Activated T-cell treated with anti-CD3 and anti-CD28 coated beads, Interleukin-2, amount 50 U/mL, for 72 hours (primary cell): ENCODE measurements around the gene CFAP43. TPM values are rescaled to one million over a fixed set of nuclear protein-coding genes. Genes with fewer than 3 reads are reported as not detected.

Experiments used
- ATAC-seq, 2 donors: fragments of 150-1000 bp; cut with Tn5 transposase; replicated peaks in 1 of 2; 2 replicates each; pipeline ENCODE4 v1.10.0; 2021; ENCODE audit warnings: moderate library complexity in 2 of 2, mild to moderate bottlenecking in 1 of 2
- DNase-seq, 2 donors: peaks; one replicate each; pipeline ENCODE4 v3.0.0; 2021 to 2022; ENCODE audit warnings: mixed read lengths in 1 of 2
- H3K27ac Mint-ChIP-seq: one replicate; pipeline ENCODE4 v1.8.0; 2022; ENCODE audit warnings: mild to moderate bottlenecking, moderate library complexity, mixed read lengths
- H3K27me3 Mint-ChIP-seq: one replicate; pipeline ENCODE4 v1.8.0; 2022; ENCODE audit warnings: low read depth, mixed read lengths
- H3K36me3 Mint-ChIP-seq, 2 donors: one replicate each; pipeline ENCODE4 v1.8.0; 2022; ENCODE audit warnings: mixed read lengths in 2 of 2, mild to moderate bottlenecking in 1 of 2; ENCODE audit not compliant: insufficient read depth in 2 of 2
- H3K4me1 Mint-ChIP-seq: one replicate; pipeline ENCODE4 v1.8.0; 2022; ENCODE audit warnings: low read depth, mixed read lengths
- H3K4me3 Mint-ChIP-seq, 2 donors: one replicate each; pipeline ENCODE4 v1.8.0; 2022; ENCODE audit warnings: mild to moderate bottlenecking in 2 of 2, mixed read lengths in 2 of 2, moderate library complexity in 2 of 2
- H3K9me3 Mint-ChIP-seq, 2 donors: one replicate each; pipeline ENCODE4 v1.8.0; 2022; ENCODE audit warnings: mixed read lengths in 2 of 2
- total RNA-seq, 2 donors: library from RNA; stranded (reverse); gene quantifications; one replicate each; pipeline ENCODE4 v1.2.3, GENCODE V29; 2022

Gene CFAP43
- total RNA-seq, 2 donors from 2014 or later, result 0.21 to 0.31 TPM

DNA sequence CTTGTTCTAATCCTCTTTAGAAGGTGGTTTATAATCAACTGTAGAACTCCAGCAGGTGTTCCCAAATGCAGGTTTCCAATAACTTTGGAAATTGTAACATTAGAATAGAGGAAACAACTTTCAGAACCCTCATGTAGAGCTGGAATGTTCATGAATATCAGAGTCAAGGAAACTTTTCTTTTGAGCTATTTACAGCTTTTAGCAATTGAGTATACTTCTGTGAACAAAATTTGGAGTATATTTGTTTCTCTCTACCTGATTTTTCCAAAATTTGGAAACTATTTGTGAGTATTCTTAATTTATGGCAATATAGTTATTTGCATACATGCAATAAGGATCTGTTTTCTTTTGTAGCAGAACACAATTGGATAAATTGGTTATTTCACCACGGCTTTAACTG, 2.8 kb upstream of the CFAP43 start:
- H3K9me3 Mint-ChIP-seq, result peaks cover 2 to 8% of the 10 kb centered on the region in 2 donors
- peaks cover 5 to 7% of the 10 kb centered on the region in 2 donors for H3K36me3 Mint-ChIP-seq
- peaks cover 30% of the 10 kb centered on the region for H3K27me3 Mint-ChIP-seq
- no peak for DNase-seq
- ATAC-seq, result no peak
- H3K4me3 Mint-ChIP-seq, result no peak overlapping the region
- H3K4me1 Mint-ChIP-seq, result peaks cover 18% of the 10 kb centered on the region
- H3K27ac Mint-ChIP-seq, result no peak overlapping the region

- Mint-ChIP-seq H3K36me3 (peaks cover 5 to 7% of the 10 kb centered on the region in 2 donors), H3K27ac (no peak overlapping the region), H3K9me3 (peaks cover 2 to 8% of the 10 kb centered on the region in 2 donors), H3K4me1 (peaks cover 18% of the 10 kb centered on the region), H3K27me3 (peaks cover 26% of the 10 kb centered on the region), H3K4me3 (peak overlapping the region; percentile 64 to 68)
- ATAC-seq (no peak), DNase-seq (no peak)
Observed at GRCh38 chr10:104233817-104234216, 1.7 kb upstream of the CFAP43 start.

GRCh38 chr10:104232613-104233102, 494 bp upstream of the CFAP43 start:
- ATAC-seq, result peak; percentile 37 to 38
- Mint-ChIP-seq H3K36me3 (peaks cover 5 to 7% of the 10 kb centered on the region in 2 donors), H3K27ac (no peak overlapping the region), H3K27me3 (peaks cover 27% of the 10 kb centered on the region), H3K4me1 (peaks cover 18% of the 10 kb centered on the region), H3K4me3 (peak overlapping the region; percentile 92 to 97), H3K9me3 (peaks cover 2 to 8% of the 10 kb centered on the region in 2 donors)
- DNase-seq, result no peak

DNA sequence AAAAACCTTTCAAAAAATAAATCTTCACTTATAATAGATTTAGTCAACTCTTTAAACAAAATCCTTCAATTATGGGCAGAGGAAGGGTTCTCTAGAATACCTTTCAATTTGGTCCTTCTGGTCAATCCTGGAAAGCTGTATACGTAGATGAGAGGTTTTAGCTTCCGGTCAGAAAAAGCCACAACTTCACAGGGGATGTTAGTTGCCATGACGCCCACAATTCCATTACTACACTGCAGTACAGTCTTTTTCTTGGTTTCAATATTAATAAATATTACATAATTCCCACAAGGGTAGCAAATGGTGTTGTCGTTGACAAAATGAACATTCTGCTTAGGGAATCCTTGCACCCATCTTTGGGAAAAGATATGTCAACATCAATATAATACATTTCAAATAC, 1.7 kb downstream of the CFAP43 start:
- DNase-seq, result no peak
- Mint-ChIP-seq H3K4me3 (peak overlapping the region in 1 of 2 donors; percentile 97), H3K36me3 (peaks cover 3 to 4% of the 10 kb centered on the region in 2 donors), H3K4me1 (peaks cover 18% of the 10 kb centered on the region), H3K27ac (no peak overlapping the region), H3K9me3 (peaks cover 0 to 3% of the 10 kb centered on the region in 2 donors), H3K27me3 (peaks cover 20% of the 10 kb centered on the region)
- no peak for ATAC-seq

GRCh38 chr10:104223304-104223703, 8.9 kb downstream of the CFAP43 start:
- no peak for DNase-seq
- Mint-ChIP-seq H3K9me3 (no peaks in the 10 kb centered on the region), H3K27ac (no peak overlapping the region), H3K27me3 (peaks cover 18% of the 10 kb centered on the region), H3K4me1 (peaks cover 7% of the 10 kb centered on the region), H3K4me3 (no peak overlapping the region), H3K36me3 (no peaks in the 10 kb centered on the region)
- ATAC-seq, result no peak

DNA sequence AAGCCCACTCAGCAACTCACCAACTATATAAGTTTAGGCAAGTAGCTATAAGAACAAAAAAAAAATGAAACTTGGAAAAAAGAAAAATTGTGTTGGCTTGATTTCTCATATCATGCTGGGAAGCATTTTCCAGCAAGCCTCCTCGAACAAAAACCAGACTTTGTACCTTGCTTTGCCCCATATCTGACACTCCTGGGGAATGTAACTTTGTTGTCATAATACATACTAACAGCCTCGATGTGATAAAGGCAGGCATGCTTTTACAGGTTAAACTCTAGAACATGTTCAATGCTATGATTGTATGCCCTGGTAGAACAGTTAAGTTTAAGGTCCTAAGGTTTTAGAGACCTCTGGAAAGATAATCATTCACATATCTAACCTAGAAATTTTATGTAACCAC, 11.6 kb downstream of the CFAP43 start:
- Mint-ChIP-seq H3K4me3 (no peak overlapping the region), H3K27me3 (peaks cover 13% of the 10 kb centered on the region), H3K27ac (no peak overlapping the region), H3K36me3 (no peaks in the 10 kb centered on the region), H3K9me3 (no peaks in the 10 kb centered on the region), H3K4me1 (peaks cover 7% of the 10 kb centered on the region)
- DNase-seq, result no peak
- no peak for ATAC-seq

GRCh38 chr10:104218751-104219150, 13.4 kb downstream of the CFAP43 start:
- H3K9me3 Mint-ChIP-seq, result no peaks in the 10 kb centered on the region
- peaks cover 7% of the 10 kb centered on the region for H3K4me1 Mint-ChIP-seq
- ATAC-seq, result no peak
- no peak overlapping the region for H3K4me3 Mint-ChIP-seq
- DNase-seq, result no peak
- H3K27ac Mint-ChIP-seq, result no peak overlapping the region
- H3K36me3 Mint-ChIP-seq, result no peaks in the 10 kb centered on the region
- peaks cover 13% of the 10 kb centered on the region for H3K27me3 Mint-ChIP-seq

DNA sequence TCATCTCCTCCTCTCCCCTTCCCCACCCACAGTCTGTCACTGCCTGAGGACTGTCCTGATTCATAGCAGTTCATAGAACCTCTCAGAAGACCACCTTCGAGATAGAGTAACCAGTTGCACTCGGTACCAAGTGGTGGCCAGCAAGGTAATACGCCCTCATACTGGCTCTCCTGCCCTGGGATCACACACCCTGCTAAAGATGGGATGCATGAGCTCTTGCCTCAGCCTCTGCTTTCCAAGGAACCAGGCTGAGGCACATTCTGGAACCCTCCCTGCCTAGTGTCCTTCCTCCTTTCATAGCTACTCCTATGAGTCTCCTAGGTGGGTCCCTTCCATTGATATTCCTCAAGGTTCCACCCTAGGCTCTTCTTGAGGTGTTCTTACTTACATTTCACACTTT, 15.5 kb downstream of the CFAP43 start:
- no peak overlapping the region for H3K27ac Mint-ChIP-seq
- peaks cover 17% of the 10 kb centered on the region for H3K27me3 Mint-ChIP-seq
- peaks cover 7% of the 10 kb centered on the region for H3K4me1 Mint-ChIP-seq
- no peak overlapping the region for H3K4me3 Mint-ChIP-seq
- no peaks in the 10 kb centered on the region for H3K9me3 Mint-ChIP-seq
- ATAC-seq (no peak), DNase-seq (no peak)
- H3K36me3 Mint-ChIP-seq, result no peaks in the 10 kb centered on the region

DNA sequence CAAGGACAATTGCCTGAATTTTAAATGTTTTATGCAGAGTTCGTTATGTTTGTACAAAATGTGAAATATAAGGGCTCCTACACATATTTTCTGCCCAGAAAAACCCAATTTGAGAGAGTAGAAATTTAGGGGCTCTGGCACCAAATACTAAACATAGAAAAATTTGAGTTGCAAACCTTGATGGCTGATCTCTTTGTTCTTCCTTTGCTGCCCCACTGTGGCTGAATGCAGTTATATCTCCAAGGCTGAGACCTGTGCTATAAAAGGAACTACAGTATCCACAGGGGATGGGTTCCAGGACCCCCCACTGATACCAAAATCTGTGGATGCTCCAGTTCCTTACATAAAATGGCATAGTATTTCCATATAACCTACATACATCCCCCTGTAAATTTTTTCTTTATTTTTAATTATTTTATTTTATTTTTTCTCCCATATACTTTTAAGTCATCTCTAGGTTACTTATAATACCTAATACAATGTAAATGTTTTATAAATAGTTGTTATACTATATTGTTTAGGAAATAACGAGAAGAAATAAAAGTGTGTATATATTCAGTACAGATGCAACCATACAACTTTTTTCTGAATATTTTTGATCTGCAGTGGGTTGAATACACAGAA, 22.5 kb downstream of the CFAP43 start:
- Mint-ChIP-seq H3K4me1 (no peaks in the 10 kb centered on the region), H3K27ac (no peak overlapping the region), H3K9me3 (no peaks in the 10 kb centered on the region), H3K4me3 (no peak overlapping the region), H3K36me3 (no peaks in the 10 kb centered on the region), H3K27me3 (peaks cover 26% of the 10 kb centered on the region)
- peak; percentile 37 to 41 for DNase-seq
- peak; percentile 51 to 52 for ATAC-seq

- no peaks in the 10 kb centered on the region for H3K9me3 Mint-ChIP-seq
- ATAC-seq, result no peak
- H3K27ac Mint-ChIP-seq, result no peak overlapping the region
- no peak overlapping the region for H3K4me3 Mint-ChIP-seq
- no peaks in the 10 kb centered on the region for H3K4me1 Mint-ChIP-seq
- H3K27me3 Mint-ChIP-seq, result peaks cover 26% of the 10 kb centered on the region
- no peaks in the 10 kb centered on the region for H3K36me3 Mint-ChIP-seq
- no peak for DNase-seq
Observed at GRCh38 chr10:104208730-104209129, 23.4 kb downstream of the CFAP43 start.

GRCh38 chr10:104202231-104202630, 29.9 kb downstream of the CFAP43 start:
- Mint-ChIP-seq H3K36me3 (peaks cover 0 to 2% of the 10 kb centered on the region in 2 donors), H3K27ac (no peak overlapping the region), H3K4me3 (no peak overlapping the region), H3K9me3 (peaks cover 2% of the 10 kb centered on the region in 2 donors), H3K27me3 (peaks cover 8% of the 10 kb centered on the region), H3K4me1 (no peaks in the 10 kb centered on the region)
- DNase-seq (no peak), ATAC-seq (no peak)

GRCh38 chr10:104201636-104202035, 30.5 kb downstream of the CFAP43 start:
- H3K27me3 Mint-ChIP-seq, result peaks cover 9% of the 10 kb centered on the region
- H3K36me3 Mint-ChIP-seq, result peaks cover 0 to 2% of the 10 kb centered on the region in 2 donors
- peaks cover 2% of the 10 kb centered on the region in 2 donors for H3K9me3 Mint-ChIP-seq
- no peak for DNase-seq
- no peak overlapping the region for H3K27ac Mint-ChIP-seq
- H3K4me1 Mint-ChIP-seq, result no peaks in the 10 kb centered on the region
- ATAC-seq, result no peak
- H3K4me3 Mint-ChIP-seq, result no peak overlapping the region

- ATAC-seq (no peak), DNase-seq (no peak)
Observed at GRCh38 chr10:104199567-104199966, 32.6 kb downstream of the CFAP43 start.

DNA sequence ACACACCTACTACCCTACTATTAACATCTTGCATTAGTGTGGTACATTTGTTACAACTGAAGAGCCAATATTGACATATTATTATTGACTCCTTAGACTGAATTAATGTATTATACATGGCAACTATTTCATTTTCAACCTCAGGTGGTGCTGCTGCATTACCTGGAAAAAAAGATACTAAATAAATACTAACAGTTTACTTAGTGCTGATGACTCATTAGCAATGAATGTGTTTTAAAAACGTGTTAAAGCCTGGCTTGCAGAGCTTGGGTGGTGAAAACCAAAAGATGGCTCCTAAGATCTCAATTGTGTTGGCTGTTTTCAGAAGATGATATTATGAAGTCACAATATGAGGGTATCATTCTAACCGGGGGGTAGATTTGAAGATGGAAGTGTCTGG, 34.8 kb downstream of the CFAP43 start:
- H3K4me1 Mint-ChIP-seq, result no peaks in the 10 kb centered on the region
- peaks cover 0 to under 1% of the 10 kb centered on the region in 2 donors for H3K36me3 Mint-ChIP-seq
- peaks cover under 1% of the 10 kb centered on the region in 2 donors for H3K9me3 Mint-ChIP-seq
- ATAC-seq (no peak), DNase-seq (no peak)
- H3K4me3 Mint-ChIP-seq, result no peak overlapping the region
- peaks cover 22% of the 10 kb centered on the region for H3K27me3 Mint-ChIP-seq
- H3K27ac Mint-ChIP-seq, result no peak overlapping the region

More at GRCh38 chr10:104199567-104199966, 32.6 kb downstream of the CFAP43 start:
- Mint-ChIP-seq H3K36me3 (peaks cover 0 to 2% of the 10 kb centered on the region in 2 donors), H3K27ac (no peak overlapping the region), H3K4me3 (no peak overlapping the region), H3K9me3 (peaks cover 2% of the 10 kb centered on the region in 2 donors), H3K4me1 (no peaks in the 10 kb centered on the region), H3K27me3 (peaks cover 12% of the 10 kb centered on the region)
